Naive thymus-derived CD4-positive, alpha-beta T cell (primary cell): ENCODE measurements around the gene SESN1. TPM values are rescaled to one million over a fixed set of nuclear protein-coding genes. Genes with fewer than 3 reads are reported as not detected.
"Not testable (repeated sequence)": the region's sequence is repeated elsewhere in the genome, so short reads cannot be mapped to it uniquely, and the experiment has no call there.

Source experiments
- ATAC-seq: fragments of 150-1000 bp; cut with Tn5 transposase; 2 replicates; pipeline ENCODE4 v1.10.0; 2021; ENCODE audit warnings: mild to moderate bottlenecking, moderate library complexity
- CTCF ChIA-PET: fragments of 350-600 bp; sonication (Branson Sonifier 250); formaldehyde crosslinking; loops from one replicate; lab custom pipeline; 2021; ENCODE audit warnings: antibody characterized with exemption; lab: Charles Lee
- POLR2A ChIA-PET: fragments of 350-600 bp; sonication (Branson Sonifier 250); formaldehyde crosslinking; loops from one replicate; lab custom pipeline; 2021; ENCODE audit warnings: antibody characterized with exemption, inconsistent platforms; lab: Charles Lee
- DNase-seq, 9 donors: peaks; one replicate each; pipeline versions ENCODE4 v3.0.0 to v3.0.0-alpha.2; 2020 to 2022; ENCODE audit warnings: mixed read lengths in 1 of 9
- H3K27ac ChIP-seq: one replicate; pipeline ENCODE4 v1.7.0; 2013; ENCODE audit warnings: mild to moderate bottlenecking, low read depth, low read length, moderate library complexity
- H3K27me3 ChIP-seq, 2 donors: one replicate each; pipeline ENCODE4 v1.7.0; 2013; ENCODE audit warnings: low read length in 2 of 2, mild to moderate bottlenecking in 2 of 2, moderate library complexity in 2 of 2; ENCODE audit not compliant: control insufficient read depth in 2 of 2, insufficient read depth in 2 of 2
- H3K36me3 ChIP-seq, 3 experiments: 1 replicate in 2 of 3; 2 replicates in 1 of 3; pipeline ENCODE4 v1.7.0; 2013; ENCODE audit warnings: low read length in 3 of 3, mild to moderate bottlenecking in 3 of 3, moderate library complexity in 1 of 3; ENCODE audit not compliant: insufficient read depth in 3 of 3, control insufficient read depth in 2 of 3
- H3K4me1 ChIP-seq, 2 donors: one replicate each; pipeline ENCODE4 v1.7.0; 2013; ENCODE audit warnings: low read length in 2 of 2, mild to moderate bottlenecking in 2 of 2, moderate library complexity in 1 of 2; ENCODE audit not compliant: control insufficient read depth in 2 of 2, insufficient read depth in 2 of 2
- H3K4me3 ChIP-seq: 2 replicates; pipeline ENCODE4 v1.7.0; 2013; ENCODE audit warnings: mild to moderate bottlenecking, low read length
- H3K9me3 ChIP-seq, 3 experiments: 1 replicate in 2 of 3; 2 replicates in 1 of 3; pipeline ENCODE4 v1.7.0; 2013; ENCODE audit warnings: low read length in 3 of 3; ENCODE audit not compliant: control insufficient read depth in 2 of 3
- H3K27ac Mint-ChIP-seq, 9 donors: one replicate each; pipeline ENCODE4 v1.8.0; 2020 to 2022; ENCODE audit warnings: mixed read lengths in 9 of 9, mild to moderate bottlenecking in 8 of 9, moderate library complexity in 5 of 9, inconsistent platforms in 2 of 9
- H3K27me3 Mint-ChIP-seq, 5 donors: one replicate each; pipeline ENCODE4 v1.8.0; 2021 to 2022; ENCODE audit warnings: mixed read lengths in 5 of 5, mild to moderate bottlenecking in 1 of 5
- H3K36me3 Mint-ChIP-seq, 5 donors: one replicate each; pipeline ENCODE4 v1.8.0; 2020 to 2022; ENCODE audit warnings: mixed read lengths in 5 of 5, mild to moderate bottlenecking in 3 of 5, inconsistent platforms in 1 of 5
- H3K4me1 Mint-ChIP-seq, 7 donors: one replicate each; pipeline ENCODE4 v1.8.0; 2020 to 2022; ENCODE audit warnings: mixed read lengths in 7 of 7, mild to moderate bottlenecking in 3 of 7, inconsistent platforms in 1 of 7
- H3K4me3 Mint-ChIP-seq, 10 donors: one replicate each; pipeline ENCODE4 v1.8.0; 2020 to 2022; ENCODE audit warnings: mild to moderate bottlenecking in 10 of 10, mixed read lengths in 10 of 10, moderate library complexity in 6 of 10, inconsistent platforms in 2 of 10
- H3K9me3 Mint-ChIP-seq, 11 donors: one replicate each; pipeline ENCODE4 v1.8.0; 2020 to 2022; ENCODE audit warnings: mixed read lengths in 11 of 11, mild to moderate bottlenecking in 4 of 11, inconsistent platforms in 1 of 11, moderate library complexity in 1 of 11
- intact Hi-C, 2 donors: fragments of 100-400 bp; cut with micrococcal nuclease; formaldehyde crosslinking; loops; one replicate each; pipeline ENCODE4 v1.15.1; 2023
- polyA plus RNA-seq, 2 donors: library from polyadenylated mRNA; unstranded; fragments of 300-500 nt; fragmentation: Illumina TruSeq; gene quantifications; one replicate each; pipeline ENCODE4 v1.2.3, GENCODE V29; 2021
- total RNA-seq, 6 experiments: library from RNA in 5 of 6; stranded (reverse) in 5 of 6; gene quantifications; 1 replicate in 5 of 6; 2 replicates in 1 of 6; pipeline ENCODE4 v1.2.3 and lab custom pipeline; 2021 to 2026

SESN1 gene
- total and polyA plus RNA-seq, 7 experiments from 2014 or later, result 16.5 to 61.8 (median 37.2) TPM

DNA sequence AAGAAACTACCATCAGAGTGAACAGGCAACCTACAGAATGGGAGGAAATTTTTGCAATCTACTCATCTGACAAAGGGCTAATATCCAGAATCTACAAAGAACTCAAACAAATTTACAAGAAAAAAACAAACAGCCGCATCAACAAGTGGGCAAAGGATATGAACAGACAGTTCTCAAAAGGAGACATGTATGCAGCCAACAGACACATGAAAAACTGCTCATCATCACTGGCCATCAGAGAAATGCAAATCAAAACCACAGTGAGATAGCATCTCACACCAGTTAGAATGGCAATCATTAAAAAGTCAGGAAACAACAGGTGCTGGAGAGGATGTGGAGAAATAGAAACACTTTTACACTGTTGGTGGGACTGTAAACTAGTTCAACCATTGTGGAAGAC, 41.0 kb upstream of the SESN1 start:
- H3K27ac Mint-ChIP-seq, intact Hi-C loops, H3K4me3 Mint-ChIP-seq, H3K9me3 ChIP-seq, DNase-seq, POLR2A ChIA-PET, H3K27me3 Mint-ChIP-seq, H3K36me3 ChIP-seq, H3K27ac ChIP-seq, H3K4me1 Mint-ChIP-seq, H3K4me1 ChIP-seq, H3K4me3 ChIP-seq, CTCF ChIA-PET, H3K27me3 ChIP-seq, ATAC-seq, H3K9me3 Mint-ChIP-seq: not testable (repeated sequence)
- H3K36me3 Mint-ChIP-seq, result peaks cover 0 to 18% (median 11%) of the 10 kb centered on the region in 5 donors

DNA sequence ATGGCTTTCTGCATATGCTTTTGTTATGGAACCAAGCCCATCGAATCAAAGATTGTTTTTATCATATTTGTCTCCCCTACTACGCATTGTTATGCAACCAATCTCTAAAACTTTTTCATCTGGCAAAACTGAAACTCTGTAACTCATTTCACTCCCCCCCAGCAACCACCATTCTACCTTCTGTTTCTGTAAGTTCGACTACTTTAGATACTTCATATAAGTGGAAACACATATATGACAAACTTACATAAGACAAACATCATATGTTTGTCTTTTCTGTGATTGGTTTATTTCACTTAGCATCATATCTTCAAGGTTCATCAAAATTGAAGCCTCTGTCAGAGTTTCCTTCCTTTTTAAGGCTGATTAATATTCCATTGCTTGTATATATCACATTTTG, 35.4 kb upstream of the SESN1 start:
- Mint-ChIP-seq H3K27ac (no peak overlapping the region), H3K4me1 (peaks cover 0 to 2% (median 0%) of the 10 kb centered on the region in 7 donors), H3K36me3 (peaks cover 0 to 31% (median 22%) of the 10 kb centered on the region in 5 donors), H3K4me3 (no peak overlapping the region), H3K9me3 (peaks cover 0 to 6% (median 0%) of the 10 kb centered on the region in 11 donors), H3K27me3 (no peaks in the 10 kb centered on the region)
- ATAC-seq (no peak), DNase-seq (no peak)
- H3K27ac ChIP-seq, result no peak overlapping the region
- no peaks in the 10 kb centered on the region for H3K9me3 ChIP-seq
- no peak overlapping the region for H3K4me3 ChIP-seq
- CTCF ChIA-PET, result no interaction called here
- H3K27me3 ChIP-seq, result no peaks in the 10 kb centered on the region
- no peaks in the 10 kb centered on the region for H3K4me1 ChIP-seq
- intact Hi-C loops, result no loop called here
- H3K36me3 ChIP-seq, result no peaks in the 10 kb centered on the region
- POLR2A ChIA-PET, result no interaction called here

GRCh38 chr6:109125504-109125903, 30.9 kb upstream of the SESN1 start:
- H3K27me3 ChIP-seq, result no peaks in the 10 kb centered on the region
- H3K27ac ChIP-seq, result no peak overlapping the region
- no peaks in the 10 kb centered on the region for H3K27me3 Mint-ChIP-seq
- H3K27ac Mint-ChIP-seq, result no peak overlapping the region
- no peak for ATAC-seq
- H3K9me3 Mint-ChIP-seq, result no peaks in the 10 kb centered on the region
- DNase-seq, result no peak
- ChIA-PET POLR2A (no interaction called here), CTCF (no interaction called here)
- H3K4me3 Mint-ChIP-seq, result no peak overlapping the region
- H3K4me1 ChIP-seq, result no peaks in the 10 kb centered on the region
- H3K4me1 Mint-ChIP-seq, result peaks cover 3 to 15% (median 8%) of the 10 kb centered on the region in 7 donors
- intact Hi-C loops, result no loop called here
- no peaks in the 10 kb centered on the region for H3K36me3 ChIP-seq
- peaks cover 0 to 18% (median 12%) of the 10 kb centered on the region in 5 donors for H3K36me3 Mint-ChIP-seq
- no peaks in the 10 kb centered on the region for H3K9me3 ChIP-seq
- H3K4me3 ChIP-seq, result no peak overlapping the region

DNA sequence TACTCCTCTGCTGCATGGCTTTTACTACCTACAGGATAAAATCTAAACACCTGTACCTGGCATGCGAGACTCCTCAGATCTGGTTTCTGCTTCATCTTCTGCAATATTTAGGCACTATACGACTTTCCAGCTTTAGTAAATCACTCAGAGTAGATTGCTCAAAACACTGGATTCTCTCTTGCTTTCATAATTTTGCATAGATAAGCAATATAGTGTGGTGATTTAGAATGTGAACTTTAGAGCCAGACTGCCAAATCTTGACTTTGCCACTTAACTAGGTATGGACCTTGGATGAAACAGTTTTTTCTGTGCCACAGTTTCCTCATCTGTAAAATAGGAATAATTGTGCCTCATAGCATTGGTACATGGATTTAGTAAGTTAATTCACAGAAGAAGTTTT, 29.6 kb upstream of the SESN1 start:
- no peak overlapping the region for H3K4me3 Mint-ChIP-seq
- no peak overlapping the region for H3K4me3 ChIP-seq
- no peaks in the 10 kb centered on the region for H3K27me3 Mint-ChIP-seq
- ATAC-seq, result no peak
- ChIA-PET CTCF (no interaction called here), POLR2A (no interaction called here)
- H3K27ac Mint-ChIP-seq, result no peak overlapping the region
- no peaks in the 10 kb centered on the region for H3K36me3 ChIP-seq
- H3K9me3 ChIP-seq, result no peaks in the 10 kb centered on the region
- DNase-seq, result no peak
- H3K4me1 ChIP-seq, result no peaks in the 10 kb centered on the region
- H3K36me3 Mint-ChIP-seq, result peaks cover 0 to 16% (median 9%) of the 10 kb centered on the region in 5 donors
- peaks cover 7 to 23% (median 18%) of the 10 kb centered on the region in 7 donors for H3K4me1 Mint-ChIP-seq
- H3K27ac ChIP-seq, result no peak overlapping the region
- no peaks in the 10 kb centered on the region for H3K27me3 ChIP-seq
- H3K9me3 Mint-ChIP-seq, result no peaks in the 10 kb centered on the region
- intact Hi-C loops, result no loop called here

GRCh38 chr6:109121411-109121810, 26.8 kb upstream of the SESN1 start:
- peaks cover 10 to 26% (median 21%) of the 10 kb centered on the region in 7 donors for H3K4me1 Mint-ChIP-seq
- Histone ChIP-seq H3K4me1 (no peaks in the 10 kb centered on the region), H3K27me3 (no peaks in the 10 kb centered on the region), H3K36me3 (no peaks in the 10 kb centered on the region), H3K9me3 (no peaks in the 10 kb centered on the region), H3K27ac (no peak overlapping the region), H3K4me3 (no peak overlapping the region)
- H3K4me3 Mint-ChIP-seq, result no peak overlapping the region
- DNase-seq, result no peak
- ATAC-seq, result no peak
- no peaks in the 10 kb centered on the region for H3K27me3 Mint-ChIP-seq
- ChIA-PET CTCF (no interaction called here), POLR2A (no interaction called here)
- intact Hi-C loops, result no loop called here
- H3K9me3 Mint-ChIP-seq, result no peaks in the 10 kb centered on the region
- H3K27ac Mint-ChIP-seq, result no peak overlapping the region
- H3K36me3 Mint-ChIP-seq, result peaks cover 0 to 7% (median 4%) of the 10 kb centered on the region in 5 donors

- intact Hi-C loops, result no loop called here
- CTCF ChIA-PET, result no interaction called here
- POLR2A ChIA-PET, result no interaction called here
These were observed 24.3 kb upstream of the SESN1 start for GRCh38 chr6:109118871-109119354.

DNA sequence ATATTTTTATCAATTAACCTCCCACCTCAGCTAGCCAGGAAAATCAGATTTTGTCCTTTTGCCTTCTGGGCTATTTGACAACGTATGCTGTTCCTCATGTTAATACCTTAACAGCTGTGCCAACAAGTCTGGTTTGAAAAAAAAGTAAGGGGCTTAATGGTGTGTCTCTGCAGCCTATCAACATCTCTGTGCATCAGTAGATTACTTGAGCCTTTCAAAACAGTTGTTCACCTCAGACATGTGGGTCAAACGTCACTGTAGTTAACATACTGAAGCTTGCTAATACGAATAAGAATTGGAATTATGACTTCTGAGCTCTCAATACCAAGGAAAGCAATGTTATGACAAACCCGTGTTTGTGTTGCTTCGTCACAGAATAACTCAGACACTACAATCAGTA, 23.7 kb upstream of the SESN1 start:
- intact Hi-C loops, result no loop called here
- H3K27ac ChIP-seq, result no peak overlapping the region
- no peaks in the 10 kb centered on the region for H3K4me1 ChIP-seq
- no peak overlapping the region for H3K4me3 Mint-ChIP-seq
- H3K27me3 ChIP-seq, result no peaks in the 10 kb centered on the region
- H3K36me3 Mint-ChIP-seq, result peaks cover 0 to 9% (median under 1%) of the 10 kb centered on the region in 5 donors
- no peak overlapping the region for H3K27ac Mint-ChIP-seq
- DNase-seq (no peak), ATAC-seq (no peak)
- H3K36me3 ChIP-seq, result no peaks in the 10 kb centered on the region
- peaks cover 0 to 2% (median 0%) of the 10 kb centered on the region in 5 donors for H3K27me3 Mint-ChIP-seq
- H3K9me3 Mint-ChIP-seq, result no peaks in the 10 kb centered on the region
- no peaks in the 10 kb centered on the region for H3K9me3 ChIP-seq
- H3K4me1 Mint-ChIP-seq, result peaks cover 11 to 26% (median 21%) of the 10 kb centered on the region in 7 donors
- ChIA-PET CTCF (no interaction called here), POLR2A (no interaction called here)
- H3K4me3 ChIP-seq, result no peak overlapping the region

More at GRCh38 chr6:109118871-109119354, 24.3 kb upstream of the SESN1 start:
- Mint-ChIP-seq H3K27me3 (no peaks in the 10 kb centered on the region), H3K4me1 (peaks cover 11 to 26% (median 21%) of the 10 kb centered on the region in 7 donors), H3K36me3 (peaks cover 0 to 9% (median 4%) of the 10 kb centered on the region in 5 donors), H3K27ac (no peak overlapping the region), H3K4me3 (no peak overlapping the region), H3K9me3 (no peaks in the 10 kb centered on the region)
- no peak overlapping the region for H3K4me3 ChIP-seq
- no peak overlapping the region for H3K27ac ChIP-seq
- DNase-seq (no peak), ATAC-seq (no peak)
- no peaks in the 10 kb centered on the region for H3K4me1 ChIP-seq
- no peaks in the 10 kb centered on the region for H3K27me3 ChIP-seq
- H3K9me3 ChIP-seq, result no peaks in the 10 kb centered on the region
- no peaks in the 10 kb centered on the region for H3K36me3 ChIP-seq
